Astrocyte (in vitro differentiated cells and primary cell): Measurements from ENCODE around the gene MBNL1.

ENCODE experiments used
- EZH2 ChIP-seq: IDR thresholded peaks from 2 replicates; pipeline ENCODE4 v1.6.1; 2012; ENCODE audit warnings: mild to moderate bottlenecking, low read length, inconsistent platforms; ENCODE audit not compliant: insufficient read depth
- TF ChIP-seq, protein P1 (sequence below): IDR thresholded peaks from 2 replicates; pipeline ENCODE4 v1.5.1; 2011; ENCODE audit warnings: low read depth, mild to moderate bottlenecking, inconsistent platforms, low read length, moderate library complexity; ENCODE audit not compliant: insufficient read depth

DNA sequence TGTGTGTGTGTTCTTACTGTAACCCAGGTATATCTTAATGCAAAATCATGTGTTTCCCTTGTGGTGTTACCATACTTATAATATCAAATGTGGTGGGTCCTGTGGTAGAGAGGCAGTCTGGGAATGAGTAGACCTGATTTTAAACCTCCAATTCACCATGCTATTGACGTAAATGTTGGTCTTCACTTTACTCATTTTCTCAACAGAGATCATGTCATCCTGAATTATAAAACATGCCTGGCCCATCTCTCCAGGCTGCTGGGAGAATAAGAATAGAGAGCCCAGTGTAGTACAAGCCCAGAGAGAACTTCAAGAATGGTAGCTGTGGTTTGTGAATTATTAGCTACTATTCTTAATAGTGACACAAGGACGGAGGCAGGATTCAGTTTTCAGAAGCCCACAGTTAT is 88.1 kb downstream of the MBNL1 start:
- TF ChIP-seq, protein P1, sequence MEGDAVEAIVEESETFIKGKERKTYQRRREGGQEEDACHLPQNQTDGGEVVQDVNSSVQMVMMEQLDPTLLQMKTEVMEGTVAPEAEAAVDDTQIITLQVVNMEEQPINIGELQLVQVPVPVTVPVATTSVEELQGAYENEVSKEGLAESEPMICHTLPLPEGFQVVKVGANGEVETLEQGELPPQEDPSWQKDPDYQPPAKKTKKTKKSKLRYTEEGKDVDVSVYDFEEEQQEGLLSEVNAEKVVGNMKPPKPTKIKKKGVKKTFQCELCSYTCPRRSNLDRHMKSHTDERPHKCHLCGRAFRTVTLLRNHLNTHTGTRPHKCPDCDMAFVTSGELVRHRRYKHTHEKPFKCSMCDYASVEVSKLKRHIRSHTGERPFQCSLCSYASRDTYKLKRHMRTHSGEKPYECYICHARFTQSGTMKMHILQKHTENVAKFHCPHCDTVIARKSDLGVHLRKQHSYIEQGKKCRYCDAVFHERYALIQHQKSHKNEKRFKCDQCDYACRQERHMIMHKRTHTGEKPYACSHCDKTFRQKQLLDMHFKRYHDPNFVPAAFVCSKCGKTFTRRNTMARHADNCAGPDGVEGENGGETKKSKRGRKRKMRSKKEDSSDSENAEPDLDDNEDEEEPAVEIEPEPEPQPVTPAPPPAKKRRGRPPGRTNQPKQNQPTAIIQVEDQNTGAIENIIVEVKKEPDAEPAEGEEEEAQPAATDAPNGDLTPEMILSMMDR, result no peak
- TF ChIP-seq EZH2, result no peak
